ENCODE measurements around the gene ZNF837.

Gene ZNF837

GRCh38 chr19:58401840-58402421, 21.1 kb upstream of the ZNF837 start:
- peaks cover 15% of the 10 kb centered on the region in 2 donors for H3K27me3 ChIP-seq (ENCODE audit: control insufficient read depth in 1 of 2, insufficient read depth in 2 of 2, low read length in 2 of 2)

DNA sequence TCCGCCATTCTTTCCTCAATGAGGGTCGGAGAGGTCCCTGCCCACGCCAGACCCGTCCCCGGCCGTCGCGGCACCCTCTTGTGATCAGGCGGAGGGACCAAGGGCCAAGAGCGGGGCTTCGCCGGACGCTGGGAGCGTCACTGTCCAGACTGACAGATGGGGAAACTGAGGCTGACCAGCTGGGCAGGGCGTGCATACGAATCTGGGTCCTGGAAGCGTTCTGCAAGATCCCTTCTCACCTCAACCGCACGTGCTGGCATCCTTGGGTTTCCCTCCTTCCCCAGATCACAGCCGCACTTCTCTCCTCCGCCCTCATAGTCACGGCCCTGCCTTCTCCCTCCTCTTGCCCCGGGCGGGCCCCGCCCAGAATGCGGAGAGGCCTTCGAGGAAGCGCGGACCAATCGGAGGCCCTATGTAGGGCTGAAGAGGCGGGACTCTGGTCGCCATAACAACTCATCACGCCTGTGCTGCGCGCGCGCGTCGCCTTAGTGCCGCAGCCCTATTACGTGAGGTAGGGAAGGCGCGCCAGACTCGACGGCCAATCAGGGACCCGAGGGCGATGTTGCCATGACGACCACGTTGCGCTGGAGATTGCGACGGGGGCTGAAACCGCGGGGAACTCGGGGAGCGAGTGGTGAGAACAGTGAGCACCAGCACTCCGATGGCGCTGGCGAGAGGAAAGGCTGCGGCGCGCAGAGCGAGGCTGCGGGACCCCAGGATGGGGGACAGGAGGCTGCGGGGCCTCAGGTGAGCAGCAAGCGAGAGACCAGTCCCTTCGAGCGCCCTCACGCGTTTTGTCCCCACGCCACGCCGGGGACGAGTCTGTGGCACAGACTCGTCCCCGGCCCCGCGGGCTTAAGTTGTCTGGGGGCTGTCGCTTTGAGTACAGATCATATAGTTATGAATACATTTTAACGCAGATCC, 20.3 kb upstream of the ZNF837 start:
- peak overlapping the region; percentile 76 for H3K27ac ChIP-seq (ENCODE audit: low read depth, low read length)
- peaks cover 17 to 21% of the 10 kb centered on the region in 2 donors for H3K27me3 ChIP-seq (ENCODE audit: control insufficient read depth in 1 of 2, insufficient read depth in 2 of 2, low read length in 2 of 2)
- no peaks in the 10 kb centered on the region for H3K36me3 ChIP-seq (ENCODE audit: insufficient read depth, low read length)
- H3K4me1 ChIP-seq (ENCODE audit: insufficient read depth, low read length) = peaks cover 10% of the 10 kb centered on the region
- no peaks in the 10 kb centered on the region for H3K9me3 ChIP-seq (ENCODE audit: low read length)
- H3K9ac ChIP-seq (ENCODE audit: low read length) = peak overlapping the region; percentile 44
- H3K4me3 ChIP-seq (ENCODE audit: low read depth in 1 of 2, low read length in 2 of 2) = peak overlapping the region; percentile 66 to 82

More at GRCh38 chr19:58401840-58402421, 21.1 kb upstream of the ZNF837 start:
- H3K4me1 ChIP-seq (ENCODE audit: insufficient read depth, low read length) = peaks cover 12% of the 10 kb centered on the region
- H3K36me3 ChIP-seq (ENCODE audit: insufficient read depth, low read length) = no peaks in the 10 kb centered on the region
- H3K27ac ChIP-seq (ENCODE audit: low read depth, low read length) = peak overlapping the region; percentile 76
- H3K4me3 ChIP-seq (ENCODE audit: low read depth in 1 of 2, low read length in 2 of 2) = peak overlapping the region; percentile 47 to 66
- no peaks in the 10 kb centered on the region for H3K9me3 ChIP-seq (ENCODE audit: low read length)
- no peak overlapping the region for H3K9ac ChIP-seq (ENCODE audit: low read length)

- H3K36me3 ChIP-seq (ENCODE audit: insufficient read depth, low read length) = no peaks in the 10 kb centered on the region
- no peaks in the 10 kb centered on the region for H3K9me3 ChIP-seq (ENCODE audit: low read length)
- H3K4me1 ChIP-seq (ENCODE audit: insufficient read depth, low read length) = peaks cover 10% of the 10 kb centered on the region
- peak overlapping the region; percentile 60 to 82 for H3K4me3 ChIP-seq (ENCODE audit: low read depth in 1 of 2, low read length in 2 of 2)
- peak overlapping the region; percentile 44 for H3K9ac ChIP-seq (ENCODE audit: low read length)
- H3K27ac ChIP-seq (ENCODE audit: low read depth, low read length) = no peak overlapping the region
- H3K27me3 ChIP-seq (ENCODE audit: control insufficient read depth in 1 of 2, insufficient read depth in 2 of 2, low read length in 2 of 2) = peaks cover 23 to 28% of the 10 kb centered on the region in 2 donors
Observed at GRCh38 chr19:58400316-58400915, 19.6 kb upstream of the ZNF837 start.

DNA sequence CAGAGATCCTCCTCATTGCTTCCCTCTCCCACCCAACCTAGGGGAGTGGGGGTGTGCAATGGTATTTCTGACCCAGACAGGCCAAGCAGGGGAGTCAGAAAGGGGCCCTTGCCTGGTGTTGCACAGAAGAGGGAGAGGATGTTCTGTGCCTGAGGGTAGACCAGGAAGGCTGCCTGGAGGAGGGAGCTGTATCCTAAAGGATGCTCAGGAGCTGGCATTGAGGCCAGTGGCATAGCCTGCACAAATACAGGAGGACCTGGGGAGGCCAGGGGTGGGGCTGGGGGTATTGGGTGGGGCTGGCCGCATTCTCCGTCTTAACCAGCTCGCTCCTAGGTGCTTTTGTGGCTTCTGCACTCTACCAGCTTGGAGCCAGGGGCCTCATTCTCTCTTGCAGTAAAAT, 19.1 kb upstream of the ZNF837 start:
- Histone ChIP-seq H3K4me1 (ENCODE audit: insufficient read depth, low read length) (peaks cover 10% of the 10 kb centered on the region), H3K27ac (ENCODE audit: low read depth, low read length) (no peak overlapping the region), H3K9ac (ENCODE audit: low read length) (no peak overlapping the region), H3K36me3 (ENCODE audit: insufficient read depth, low read length) (peaks cover 1% of the 10 kb centered on the region), H3K4me3 (ENCODE audit: low read depth in 1 of 2, low read length in 2 of 2) (no peak overlapping the region), H3K9me3 (ENCODE audit: low read length) (no peaks in the 10 kb centered on the region), H3K27me3 (ENCODE audit: control insufficient read depth in 1 of 2, insufficient read depth in 2 of 2, low read length in 2 of 2) (peaks cover 24 to 30% of the 10 kb centered on the region in 2 donors)

DNA sequence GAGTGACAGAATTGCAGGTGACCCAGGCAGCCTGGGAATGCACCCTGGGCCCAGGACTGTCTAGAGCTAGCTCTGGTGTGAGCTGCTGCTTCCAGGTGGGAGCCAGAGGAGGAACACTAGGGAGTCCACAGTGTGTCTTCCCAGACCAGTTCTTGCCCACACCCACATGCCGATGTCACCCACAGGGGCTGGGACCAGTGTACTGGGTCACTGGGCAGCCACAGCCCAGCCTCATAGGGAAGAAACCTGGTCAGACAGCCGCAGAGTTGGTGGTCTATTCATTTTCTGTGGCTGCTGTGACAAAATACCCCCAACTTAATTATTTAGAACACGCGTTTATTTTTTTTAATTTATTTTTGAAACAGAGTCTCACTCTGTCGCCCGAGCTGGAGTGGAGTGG, 17.7 kb upstream of the ZNF837 start:
- peaks cover 10% of the 10 kb centered on the region for H3K4me1 ChIP-seq (ENCODE audit: insufficient read depth, low read length)
- H3K36me3 ChIP-seq (ENCODE audit: insufficient read depth, low read length) = peaks cover 15% of the 10 kb centered on the region
- H3K4me3 ChIP-seq (ENCODE audit: low read depth in 1 of 2, low read length in 2 of 2) = no peak overlapping the region
- no peaks in the 10 kb centered on the region for H3K9me3 ChIP-seq (ENCODE audit: low read length)
- no peak overlapping the region for H3K9ac ChIP-seq (ENCODE audit: low read length)
- no peak overlapping the region for H3K27ac ChIP-seq (ENCODE audit: low read depth, low read length)
- H3K27me3 ChIP-seq (ENCODE audit: control insufficient read depth in 1 of 2, insufficient read depth in 2 of 2, low read length in 2 of 2) = peaks cover 24 to 30% of the 10 kb centered on the region in 2 donors

DNA sequence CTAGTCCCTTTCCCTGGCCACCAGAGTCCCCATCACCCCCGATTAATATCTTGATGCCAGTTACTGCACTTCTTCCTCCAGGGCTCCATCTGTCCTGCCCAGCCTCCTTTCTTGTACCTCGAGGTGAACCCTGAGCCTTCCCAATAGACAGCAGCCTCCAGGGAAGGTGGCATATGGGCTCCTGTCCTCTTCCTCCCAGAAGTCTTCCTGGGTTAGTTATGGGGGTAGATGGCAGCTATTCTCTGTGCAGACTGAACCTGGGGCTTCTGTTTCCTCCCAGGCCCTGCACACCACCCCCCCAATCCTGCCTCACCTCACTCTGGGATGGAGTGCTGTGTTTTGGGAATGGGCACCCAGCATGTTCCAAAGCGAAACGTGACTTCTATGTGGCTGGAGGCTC, 17.3 kb upstream of the ZNF837 start:
- H3K9ac ChIP-seq (ENCODE audit: low read length) = no peak overlapping the region
- H3K27me3 ChIP-seq (ENCODE audit: control insufficient read depth in 1 of 2, insufficient read depth in 2 of 2, low read length in 2 of 2) = peaks cover 24 to 30% of the 10 kb centered on the region in 2 donors
- peaks cover 20% of the 10 kb centered on the region for H3K36me3 ChIP-seq (ENCODE audit: insufficient read depth, low read length)
- no peak overlapping the region for H3K4me3 ChIP-seq (ENCODE audit: low read depth in 1 of 2, low read length in 2 of 2)
- no peaks in the 10 kb centered on the region for H3K9me3 ChIP-seq (ENCODE audit: low read length)
- no peak overlapping the region for H3K27ac ChIP-seq (ENCODE audit: low read depth, low read length)
- H3K4me1 ChIP-seq (ENCODE audit: insufficient read depth, low read length) = peaks cover 10% of the 10 kb centered on the region

GRCh38 chr19:58397533-58398037, 16.8 kb upstream of the ZNF837 start:
- peaks cover 24 to 30% of the 10 kb centered on the region in 2 donors for H3K27me3 ChIP-seq (ENCODE audit: control insufficient read depth in 1 of 2, insufficient read depth in 2 of 2, low read length in 2 of 2)
- H3K9ac ChIP-seq (ENCODE audit: low read length) = no peak overlapping the region
- H3K4me3 ChIP-seq (ENCODE audit: low read depth in 1 of 2, low read length in 2 of 2) = no peak overlapping the region
- H3K4me1 ChIP-seq (ENCODE audit: insufficient read depth, low read length) = peaks cover 10% of the 10 kb centered on the region
- peaks cover 25% of the 10 kb centered on the region for H3K36me3 ChIP-seq (ENCODE audit: insufficient read depth, low read length)
- no peaks in the 10 kb centered on the region for H3K9me3 ChIP-seq (ENCODE audit: low read length)
- no peak overlapping the region for H3K27ac ChIP-seq (ENCODE audit: low read depth, low read length)

DNA sequence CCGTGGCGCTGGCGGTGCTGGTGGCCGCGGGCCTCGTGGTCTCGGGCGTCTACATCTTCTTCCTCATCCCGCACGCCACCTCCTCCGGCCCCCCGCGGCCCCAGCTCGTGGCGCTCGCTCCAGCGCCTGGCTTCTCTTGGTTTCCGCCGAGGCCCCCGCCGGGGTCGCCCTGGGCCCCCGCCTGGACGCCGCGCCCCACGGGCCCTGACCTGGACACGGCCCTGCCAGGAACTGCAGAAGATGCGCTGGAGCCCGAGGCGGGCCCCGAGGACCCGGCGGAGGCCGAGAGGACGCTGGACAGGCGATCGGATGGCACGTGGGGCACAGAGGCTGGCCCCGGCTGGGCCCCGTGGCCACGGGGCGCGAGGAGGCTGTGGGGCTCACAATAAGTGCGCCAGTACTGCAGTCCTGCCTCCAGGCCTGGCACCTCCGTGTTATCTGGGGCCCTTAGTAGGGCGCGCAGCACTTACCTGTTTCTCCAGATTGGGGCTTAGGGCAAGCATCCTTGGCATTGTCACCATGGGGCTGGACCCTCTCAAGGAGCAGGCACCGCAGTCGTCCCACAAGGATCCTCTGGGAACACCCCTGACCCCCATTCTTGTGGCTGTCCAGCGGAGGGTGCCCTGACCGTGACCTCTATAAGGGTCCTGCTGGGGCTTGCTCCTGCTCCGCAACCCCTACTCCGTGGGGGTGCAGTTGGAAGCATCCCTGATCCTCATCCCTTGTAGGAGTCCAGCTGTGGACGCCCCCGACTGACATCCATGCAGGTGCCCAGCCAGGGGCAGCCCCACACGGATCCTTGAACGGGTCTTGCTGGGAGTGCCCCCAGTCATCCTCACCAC, 16.1 kb upstream of the ZNF837 start:
- H3K4me3 ChIP-seq (ENCODE audit: low read depth in 1 of 2, low read length in 2 of 2) = no peak overlapping the region

DNA sequence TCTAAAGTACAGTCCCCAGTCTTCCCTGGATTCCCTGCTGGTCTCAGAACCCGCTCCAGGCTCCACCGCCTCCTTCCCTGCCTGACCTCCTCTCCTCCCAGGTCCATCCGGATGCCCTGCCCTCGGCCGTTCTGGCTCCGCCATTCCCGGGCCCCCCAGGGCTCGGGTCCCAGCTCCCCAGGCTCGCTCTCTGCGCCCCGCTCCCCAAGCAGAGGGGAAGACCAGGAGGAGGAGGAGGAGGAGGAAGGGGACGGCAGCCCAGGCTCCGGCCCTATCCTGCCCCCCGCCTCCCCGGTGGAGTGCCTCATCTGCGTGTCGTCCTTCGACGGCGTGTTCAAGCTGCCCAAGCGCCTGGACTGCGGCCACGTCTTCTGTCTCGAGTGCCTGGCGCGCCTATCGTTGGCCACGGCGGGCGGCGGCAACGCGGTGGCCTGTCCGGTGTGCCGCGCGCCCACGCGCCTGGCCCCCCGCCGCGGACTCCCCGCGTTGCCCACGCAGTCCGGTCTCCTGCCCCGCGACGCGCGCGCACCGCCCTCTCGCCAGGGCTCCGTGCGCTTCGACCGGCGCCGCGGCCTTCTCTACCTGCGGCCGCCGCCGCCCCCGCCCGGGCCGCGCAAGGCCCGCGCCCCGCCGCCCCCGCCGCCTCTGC, 15.3 kb upstream of the ZNF837 start:
- peaks cover 10% of the 10 kb centered on the region for H3K4me1 ChIP-seq (ENCODE audit: insufficient read depth, low read length)
- H3K27ac ChIP-seq (ENCODE audit: low read depth, low read length) = no peak overlapping the region
- peaks cover 27% of the 10 kb centered on the region for H3K36me3 ChIP-seq (ENCODE audit: insufficient read depth, low read length)
- peaks cover 24 to 30% of the 10 kb centered on the region in 2 donors for H3K27me3 ChIP-seq (ENCODE audit: control insufficient read depth in 1 of 2, insufficient read depth in 2 of 2, low read length in 2 of 2)
- H3K9ac ChIP-seq (ENCODE audit: low read length) = no peak overlapping the region
- H3K9me3 ChIP-seq (ENCODE audit: low read length) = no peaks in the 10 kb centered on the region
- H3K4me3 ChIP-seq (ENCODE audit: low read depth in 1 of 2, low read length in 2 of 2) = no peak overlapping the region

More for the DNA sequence above, 16.1 kb upstream of the ZNF837 start:
- peaks cover 27% of the 10 kb centered on the region for H3K36me3 ChIP-seq (ENCODE audit: insufficient read depth, low read length)
- H3K27me3 ChIP-seq (ENCODE audit: control insufficient read depth in 1 of 2, insufficient read depth in 2 of 2, low read length in 2 of 2) = peaks cover 24 to 30% of the 10 kb centered on the region in 2 donors
- no peak overlapping the region for H3K9ac ChIP-seq (ENCODE audit: low read length)
- H3K4me1 ChIP-seq (ENCODE audit: insufficient read depth, low read length) = peaks cover 10% of the 10 kb centered on the region
- H3K27ac ChIP-seq (ENCODE audit: low read depth, low read length) = no peak overlapping the region
- no peaks in the 10 kb centered on the region for H3K9me3 ChIP-seq (ENCODE audit: low read length)

GRCh38 chr19:58395220-58395978, 14.6 kb upstream of the ZNF837 start, which contains the start of gene RNF225:
RNF225 (plus strand) TSS chr19:58395656; CDS start chr19:58396090, 434 bp downstream.
- no peaks in the 10 kb centered on the region for H3K9me3 ChIP-seq (ENCODE audit: low read length)
- H3K27me3 ChIP-seq (ENCODE audit: control insufficient read depth in 1 of 2, insufficient read depth in 2 of 2, low read length in 2 of 2) = peaks cover 24 to 30% of the 10 kb centered on the region in 2 donors
- H3K36me3 ChIP-seq (ENCODE audit: insufficient read depth, low read length) = peaks cover 27% of the 10 kb centered on the region
- peaks cover 4% of the 10 kb centered on the region for H3K4me1 ChIP-seq (ENCODE audit: insufficient read depth, low read length)
- H3K27ac ChIP-seq (ENCODE audit: low read depth, low read length) = no peak within 1 kb of the TSS
- H3K4me3 ChIP-seq (ENCODE audit: low read depth in 1 of 2, low read length in 2 of 2) = no peak within 1 kb of the TSS
- no peak within 1 kb of the TSS for H3K9ac ChIP-seq (ENCODE audit: low read length)
